Measurements from ENCODE around the gene KCNS3. TPM values are rescaled to one million over a fixed set of nuclear protein-coding genes. Genes with fewer than 3 reads are reported as not detected.

Gene KCNS3
- total and polyA plus RNA-seq, 9 donors: 0.23 to 5.9 (median 1.2) TPM

DNA sequence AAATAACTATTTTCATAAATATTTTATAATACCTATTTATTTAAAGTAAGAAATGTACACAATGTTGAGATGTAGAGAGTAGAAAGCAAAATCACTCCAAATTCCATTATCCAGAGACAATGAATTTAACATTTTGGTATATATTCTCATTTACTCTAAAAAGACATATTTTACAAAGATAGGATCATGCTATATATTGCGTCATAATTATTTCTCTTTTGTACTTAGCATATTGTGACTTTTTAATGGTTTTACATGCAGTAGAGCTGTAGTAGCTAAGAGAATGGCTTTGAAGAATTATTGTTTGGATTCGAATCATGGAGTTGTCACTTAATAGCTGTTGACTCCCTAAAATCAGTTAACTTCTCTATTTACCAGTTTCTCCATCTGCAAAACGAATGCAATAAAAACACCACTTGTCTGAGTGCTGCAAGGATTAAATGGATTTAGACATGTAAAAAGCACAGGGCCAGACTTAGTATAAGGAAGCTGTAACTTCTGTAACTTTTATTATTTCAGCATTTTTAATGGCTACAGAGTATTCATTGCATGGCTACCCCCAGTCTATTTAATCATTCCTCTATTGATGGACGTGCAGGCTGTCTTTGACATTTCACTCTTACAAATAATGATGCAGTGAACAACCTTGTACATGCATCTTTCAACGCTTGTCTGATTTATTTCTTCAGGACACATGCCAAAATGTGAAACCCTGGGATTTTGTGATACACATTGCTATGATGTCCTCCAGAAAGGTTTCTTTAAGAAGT is 33.2 kb downstream of the KCNS3 start:
- 54 to 68% (median 59%) methylated on average over 5 of the region's 5 CpGs for WGBS, 3 donors
- Histone ChIP-seq H3K4me1 (ENCODE audit: insufficient read depth) (peaks cover 1% of the 10 kb centered on the region), H3K27me3 (no peaks in the 10 kb centered on the region), H3K4me3 (no peak overlapping the region), H3K36me3 (no peaks in the 10 kb centered on the region), H3K27ac (no peak overlapping the region), H3K9me3 (no peaks in the 10 kb centered on the region)
- DNase-seq: no peak
- intact Hi-C loops (cut with DNase I): no loop called here
- TF ChIP-seq EP300 (IDR thresholded peaks at IDR 0.05) (no peak), POLR2A (IDR thresholded peaks at IDR 0.05) (no peak)
- TF ChIP-seq, protein P1, sequence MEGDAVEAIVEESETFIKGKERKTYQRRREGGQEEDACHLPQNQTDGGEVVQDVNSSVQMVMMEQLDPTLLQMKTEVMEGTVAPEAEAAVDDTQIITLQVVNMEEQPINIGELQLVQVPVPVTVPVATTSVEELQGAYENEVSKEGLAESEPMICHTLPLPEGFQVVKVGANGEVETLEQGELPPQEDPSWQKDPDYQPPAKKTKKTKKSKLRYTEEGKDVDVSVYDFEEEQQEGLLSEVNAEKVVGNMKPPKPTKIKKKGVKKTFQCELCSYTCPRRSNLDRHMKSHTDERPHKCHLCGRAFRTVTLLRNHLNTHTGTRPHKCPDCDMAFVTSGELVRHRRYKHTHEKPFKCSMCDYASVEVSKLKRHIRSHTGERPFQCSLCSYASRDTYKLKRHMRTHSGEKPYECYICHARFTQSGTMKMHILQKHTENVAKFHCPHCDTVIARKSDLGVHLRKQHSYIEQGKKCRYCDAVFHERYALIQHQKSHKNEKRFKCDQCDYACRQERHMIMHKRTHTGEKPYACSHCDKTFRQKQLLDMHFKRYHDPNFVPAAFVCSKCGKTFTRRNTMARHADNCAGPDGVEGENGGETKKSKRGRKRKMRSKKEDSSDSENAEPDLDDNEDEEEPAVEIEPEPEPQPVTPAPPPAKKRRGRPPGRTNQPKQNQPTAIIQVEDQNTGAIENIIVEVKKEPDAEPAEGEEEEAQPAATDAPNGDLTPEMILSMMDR (IDR thresholded peaks at IDR 0.05): no peak

DNA sequence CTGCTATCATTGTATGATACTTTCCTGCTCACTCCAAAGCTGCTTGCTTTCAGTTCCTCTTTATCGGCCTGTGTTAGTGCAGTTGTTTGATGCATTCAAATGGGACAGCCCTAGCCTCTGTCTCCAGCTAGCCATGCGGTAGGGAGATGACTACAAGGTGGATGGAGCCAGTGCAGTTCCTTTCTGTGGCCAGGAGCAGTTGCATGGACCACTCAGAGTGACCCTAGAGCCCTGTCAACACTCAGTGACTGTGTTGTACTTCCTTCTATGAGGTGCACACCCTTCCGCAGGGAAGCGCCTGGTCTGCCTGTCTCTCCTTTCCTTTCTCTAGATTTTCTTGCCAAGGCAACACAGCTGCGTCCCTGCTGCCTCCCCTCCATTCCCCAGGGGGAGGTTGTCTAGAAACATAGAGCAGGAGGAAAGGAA is 33.8 kb downstream of the KCNS3 start:
- H3K9me3 ChIP-seq: no peaks in the 10 kb centered on the region
- intact Hi-C loops (cut with DNase I): no loop called here
- H3K36me3 ChIP-seq: no peaks in the 10 kb centered on the region
- no peak for DNase-seq
- H3K27me3 ChIP-seq: no peaks in the 10 kb centered on the region
- H3K4me3 ChIP-seq: no peak overlapping the region
- no peak for TF ChIP-seq EP300 (IDR thresholded peaks at IDR 0.05)
- TF ChIP-seq POLR2A (IDR thresholded peaks at IDR 0.05): no peak
- TF ChIP-seq, protein P1 (IDR thresholded peaks at IDR 0.05): no peak
- peaks cover 1% of the 10 kb centered on the region for H3K4me1 ChIP-seq (ENCODE audit: insufficient read depth)
- no peak overlapping the region for H3K27ac ChIP-seq
- WGBS, 3 donors: 44 to 50% (median 48%) methylated on average over 5 of the region's 5 CpGs

DNA sequence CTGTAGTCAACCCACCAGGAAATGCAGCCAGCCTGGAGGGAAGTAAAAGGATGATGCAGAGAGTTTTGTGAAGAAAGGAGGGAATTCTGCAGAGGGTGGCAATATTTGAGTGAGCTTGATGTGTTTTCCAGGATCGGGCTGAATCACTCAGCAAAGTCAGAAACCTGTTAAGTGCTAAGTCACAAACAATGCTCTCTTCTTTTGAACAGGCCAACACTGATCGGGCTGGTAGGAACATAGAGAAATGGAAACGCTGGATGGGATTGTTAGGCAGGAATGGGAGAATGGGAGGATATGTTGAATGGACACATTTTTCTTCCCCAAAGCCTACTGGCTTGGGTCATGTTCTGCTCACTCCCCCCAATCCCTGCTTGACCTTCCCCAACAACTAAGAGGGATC is 36.6 kb downstream of the KCNS3 start:
- no peak for DNase-seq
- peaks cover 1% of the 10 kb centered on the region for H3K4me1 ChIP-seq (ENCODE audit: insufficient read depth)
- WGBS, 3 donors: 29 to 83% (median 31%) methylated on average over 3 of the region's 3 CpGs
- H3K9me3 ChIP-seq: no peaks in the 10 kb centered on the region
- no peak for TF ChIP-seq EP300 (IDR thresholded peaks at IDR 0.05)
- no peak for TF ChIP-seq POLR2A (IDR thresholded peaks at IDR 0.05)
- TF ChIP-seq, protein P1 (IDR thresholded peaks at IDR 0.05): no peak
- no peaks in the 10 kb centered on the region for H3K27me3 ChIP-seq
- no peak overlapping the region for H3K27ac ChIP-seq
- H3K36me3 ChIP-seq: no peaks in the 10 kb centered on the region
- no peak overlapping the region for H3K4me3 ChIP-seq
- intact Hi-C loops (cut with DNase I): no loop called here

DNA sequence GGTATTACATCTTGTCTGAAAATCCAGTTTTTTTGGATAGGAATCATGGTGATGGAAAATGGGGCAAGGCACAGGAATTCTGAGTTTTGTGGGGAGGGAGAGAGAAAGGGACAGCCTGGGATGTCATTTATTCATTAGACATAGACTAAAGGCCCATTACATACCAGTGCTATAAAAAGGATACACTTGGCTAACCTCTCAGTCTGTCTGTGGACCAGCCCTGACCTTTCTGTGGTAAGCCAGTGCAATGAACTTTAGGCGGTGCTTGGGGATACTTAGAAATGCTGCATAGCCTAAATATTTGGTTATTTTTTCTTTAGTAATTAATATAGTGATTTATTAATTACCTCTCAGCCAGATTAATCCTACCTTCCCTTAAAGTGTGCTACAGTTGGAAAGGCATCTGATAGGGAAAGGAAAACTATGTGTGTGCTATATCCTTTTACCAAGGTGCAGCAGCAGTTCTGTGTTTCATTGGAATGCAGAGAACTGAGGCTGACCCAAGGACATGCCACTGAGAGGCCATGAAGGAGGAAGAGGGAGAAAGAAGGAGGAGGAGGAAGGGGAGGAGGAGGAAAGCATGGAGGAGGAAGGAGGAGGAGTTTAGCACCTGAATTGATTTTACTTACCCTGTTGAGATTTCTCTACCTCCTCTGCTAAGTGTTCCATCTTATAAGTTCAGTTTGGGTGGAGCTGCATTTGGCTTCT is 37.5 kb downstream of the KCNS3 start:
- H3K27me3 ChIP-seq: no peaks in the 10 kb centered on the region
- H3K9me3 ChIP-seq: no peaks in the 10 kb centered on the region
- TF ChIP-seq EP300 (IDR thresholded peaks at IDR 0.05): no peak
- TF ChIP-seq POLR2A (IDR thresholded peaks at IDR 0.05): no peak
- TF ChIP-seq, protein P1 (IDR thresholded peaks at IDR 0.05): no peak
- H3K27ac ChIP-seq: no peak overlapping the region
- H3K4me1 ChIP-seq (ENCODE audit: insufficient read depth): peaks cover 1% of the 10 kb centered on the region
- intact Hi-C loops (cut with DNase I): no loop called here
- no peaks in the 10 kb centered on the region for H3K36me3 ChIP-seq
- 33 to 47% (median 36%) methylated on average over 1 of the region's 1 CpG for WGBS, 3 donors
- no peak for DNase-seq
- H3K4me3 ChIP-seq: no peak overlapping the region

All from ovary (tissue), 9 donors.